Mesodermal cell (in vitro differentiated cells): Measurements from ENCODE around the gene ZNF580.

Source experiments
- H3K27ac ChIP-seq: 2 replicates; pipeline ENCODE4 v1.7.0; 2013; ENCODE audit warnings: mild to moderate bottlenecking, low read depth, low read length, moderate library complexity; ENCODE audit not compliant: severe bottlenecking
- H3K36me3 ChIP-seq: 2 replicates; pipeline ENCODE4 v1.7.1; 2013; ENCODE audit warnings: mild to moderate bottlenecking, low read length, moderate library complexity; ENCODE audit not compliant: control insufficient read depth, insufficient read depth
- H3K4me1 ChIP-seq: one replicate; pipeline ENCODE4 v1.7.1; 2013; ENCODE audit warnings: mild to moderate bottlenecking, low read length; ENCODE audit not compliant: insufficient read depth, control insufficient read depth, poor library complexity, severe bottlenecking
- H3K4me3 ChIP-seq: 2 replicates; pipeline ENCODE4 v1.7.0; 2013; ENCODE audit warnings: low read length, control low read depth, mild to moderate bottlenecking; ENCODE audit not compliant: insufficient read depth, poor library complexity, severe bottlenecking; ENCODE audit errors: extremely low read depth
- H3K9me3 ChIP-seq: 2 replicates; pipeline ENCODE4 v1.7.1; 2013; ENCODE audit warnings: mild to moderate bottlenecking, low read length, moderate library complexity; ENCODE audit not compliant: control insufficient read depth
- WGBS, 2 experiments: methylation state at CpG; one replicate each; pipeline ENCODE4 v1.1.5; 2013; ENCODE audit warnings: missing lambda C conversion rate in 2 of 2; ENCODE audit not compliant: insufficient coverage in 2 of 2; 5-methylcytosine and 5-hydroxymethylcytosine counted together

The ZNF580 gene

DNA sequence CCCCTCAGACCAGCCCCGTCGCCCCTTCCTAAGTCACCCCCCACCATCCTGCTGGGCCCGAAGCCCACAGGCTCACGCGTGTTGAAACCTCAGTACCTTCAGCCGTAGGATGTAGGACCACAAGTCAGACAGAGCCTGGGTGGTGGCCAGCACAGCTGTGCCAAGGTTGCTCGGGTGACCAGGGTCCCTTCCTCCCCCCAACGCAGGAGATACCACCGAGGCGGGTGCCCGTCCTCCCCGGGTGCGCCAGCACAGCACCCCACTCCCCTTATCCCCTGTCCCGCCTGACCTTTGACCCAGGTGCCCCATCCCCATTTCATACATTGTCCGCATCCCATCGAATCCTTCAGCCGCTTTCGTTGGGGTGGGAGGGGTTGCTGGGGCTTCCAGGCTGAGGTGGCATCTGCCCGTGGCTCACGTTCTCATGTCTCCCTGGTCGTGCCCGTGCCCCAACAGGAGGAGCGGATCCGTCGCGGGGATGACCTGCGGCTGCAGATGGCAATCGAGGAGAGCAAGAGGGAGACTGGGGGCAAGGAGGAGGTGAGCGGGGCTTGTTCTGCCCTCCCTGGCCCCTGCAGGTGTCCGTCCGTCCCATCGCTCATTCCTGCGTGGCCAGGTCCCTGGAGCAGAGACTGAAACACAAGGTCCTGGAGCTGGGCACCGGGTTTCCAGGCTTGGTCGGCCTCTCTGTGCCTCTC, 48.8 kb downstream of the ZNF580 start:
- H3K9me3 ChIP-seq = no peaks in the 10 kb centered on the region
- H3K4me1 ChIP-seq = no peaks in the 10 kb centered on the region
- no peak overlapping the region for H3K4me3 ChIP-seq
- peaks cover 82% of the 10 kb centered on the region for H3K36me3 ChIP-seq
- WGBS, 2 experiments = 96 to 97% methylated on average over 25 to 30 of the region's 35 CpGs
- no peak overlapping the region for H3K27ac ChIP-seq

DNA sequence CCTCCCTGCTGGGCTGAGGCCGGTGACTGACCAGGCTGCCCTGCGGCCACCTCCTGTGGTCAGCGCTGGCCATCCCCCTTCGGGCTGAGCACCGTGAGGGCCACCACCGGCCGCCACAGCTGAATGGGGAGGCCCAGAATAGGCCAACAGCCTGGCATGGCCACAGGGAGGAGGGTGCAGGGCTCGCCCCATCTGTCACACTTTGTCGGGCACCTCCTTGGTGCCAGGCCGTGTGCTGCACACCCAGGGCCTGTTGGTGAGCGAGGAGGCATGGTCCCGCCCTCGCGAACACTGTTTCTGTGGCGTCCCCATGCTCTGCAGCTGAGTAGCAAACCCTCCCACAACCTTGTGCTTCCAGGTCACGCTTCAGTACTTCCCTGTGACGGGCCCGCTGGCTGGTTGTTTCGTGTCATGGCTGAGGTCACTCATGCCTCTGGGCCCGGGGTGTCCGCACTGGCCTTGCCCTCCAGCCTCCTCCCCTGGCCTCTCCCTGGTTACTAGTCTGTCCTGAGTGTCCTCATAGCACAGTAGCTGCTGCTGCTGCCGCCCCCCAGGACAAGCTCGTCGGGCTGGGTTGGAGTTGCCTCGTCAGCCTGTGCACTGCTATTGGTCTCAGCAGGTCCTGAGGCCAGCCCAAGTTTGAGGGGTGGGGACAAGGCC, 49.4 kb downstream of the ZNF580 start:
- Histone ChIP-seq H3K27ac (no peak overlapping the region), H3K9me3 (no peaks in the 10 kb centered on the region), H3K4me1 (no peaks in the 10 kb centered on the region), H3K36me3 (peaks cover 82% of the 10 kb centered on the region), H3K4me3 (no peak overlapping the region)
- 95 to 96% methylated on average over 24 to 25 of the region's 25 CpGs for whole genome bisulfite sequencing, 2 experiments

DNA sequence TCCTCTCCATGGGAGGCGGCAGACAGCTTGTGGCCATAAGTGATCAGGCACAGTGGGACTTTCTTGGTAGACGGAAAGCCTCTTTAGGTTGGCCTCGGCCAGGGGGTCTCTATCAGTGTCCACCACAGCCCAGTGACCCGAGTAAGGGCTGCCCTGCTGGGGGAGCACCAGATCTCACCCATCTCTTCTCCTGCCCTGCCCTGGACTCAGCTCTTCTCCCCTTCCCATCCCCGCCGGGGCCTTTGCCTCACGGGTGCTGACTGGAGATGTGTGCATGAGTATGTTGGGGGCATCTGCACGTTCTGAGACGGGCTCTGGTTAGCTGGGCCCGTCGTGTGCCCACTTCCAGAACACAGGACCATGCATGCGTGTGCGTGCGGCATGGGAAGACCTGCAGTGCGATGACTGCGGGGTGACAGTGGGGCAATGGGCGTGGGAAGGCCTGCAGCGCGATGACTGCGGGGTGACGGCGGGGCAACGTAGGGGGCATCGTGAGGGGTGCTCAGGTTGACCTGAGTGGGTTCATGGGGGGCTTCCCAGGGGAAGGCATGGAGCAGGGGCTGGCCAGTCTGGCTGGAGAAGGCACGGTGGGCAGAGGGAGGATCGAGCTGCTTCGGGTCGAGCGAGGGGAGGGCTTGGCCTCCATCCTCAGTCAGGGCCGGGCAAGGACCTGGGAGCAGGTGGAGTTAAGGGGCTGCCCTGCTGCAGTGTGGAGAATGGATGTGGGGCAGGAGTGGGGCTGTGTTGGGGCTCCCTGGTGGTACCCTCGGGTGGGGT, 50.2 kb downstream of the ZNF580 start:
- 91 to 97% methylated on average over 21 to 29 of the region's 31 CpGs for WGBS, 2 experiments
- no peaks in the 10 kb centered on the region for H3K9me3 ChIP-seq
- H3K4me3 ChIP-seq = no peak overlapping the region
- peaks cover 81% of the 10 kb centered on the region for H3K36me3 ChIP-seq
- H3K4me1 ChIP-seq = no peaks in the 10 kb centered on the region
- H3K27ac ChIP-seq = no peak overlapping the region

DNA sequence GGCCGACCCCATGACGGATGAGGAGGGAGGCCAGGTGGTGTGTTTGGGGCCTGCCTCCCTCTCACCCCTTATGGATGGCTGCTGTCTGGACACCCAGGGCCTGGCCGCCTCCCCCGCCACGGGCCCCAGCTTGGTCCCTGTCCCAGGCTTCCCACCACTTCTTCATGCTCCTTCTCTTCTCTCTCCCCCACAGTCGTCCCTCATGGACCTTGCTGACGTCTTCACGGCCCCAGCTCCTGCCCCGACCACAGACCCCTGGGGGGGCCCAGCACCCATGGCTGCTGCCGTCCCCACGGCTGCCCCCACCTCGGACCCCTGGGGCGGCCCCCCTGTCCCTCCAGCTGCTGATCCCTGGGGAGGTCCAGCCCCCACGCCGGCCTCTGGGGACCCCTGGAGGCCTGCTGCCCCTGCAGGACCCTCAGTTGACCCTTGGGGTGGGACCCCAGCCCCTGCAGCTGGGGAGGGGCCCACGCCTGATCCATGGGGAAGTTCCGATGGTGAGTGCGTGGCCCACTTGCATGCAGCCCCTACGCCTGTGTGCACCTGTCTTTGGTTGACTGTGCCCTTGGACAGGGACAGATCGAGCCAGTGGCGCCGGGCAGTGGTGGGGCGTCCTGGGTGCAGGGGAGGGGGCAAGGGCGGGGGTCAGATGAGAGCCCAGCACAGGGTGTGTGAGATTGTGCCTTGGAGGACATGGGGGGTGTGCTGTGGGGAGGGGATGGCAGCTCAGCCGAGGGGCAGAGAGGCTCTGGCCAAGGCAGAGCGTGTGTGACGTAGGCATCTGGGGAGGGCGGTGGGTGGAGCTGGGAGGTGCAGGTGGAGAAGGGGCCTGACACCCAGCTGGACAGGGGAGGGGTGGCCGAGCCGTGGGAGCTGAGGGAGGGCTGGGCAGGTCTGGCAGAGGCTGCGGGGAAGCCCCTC, 51.0 kb downstream of the ZNF580 start:
- no peaks in the 10 kb centered on the region for H3K9me3 ChIP-seq
- H3K4me1 ChIP-seq = no peaks in the 10 kb centered on the region
- peaks cover 90% of the 10 kb centered on the region for H3K36me3 ChIP-seq
- 95 to 97% methylated on average over 20 to 27 of the region's 31 CpGs for WGBS, 2 experiments
- H3K27ac ChIP-seq = no peak overlapping the region
- H3K4me3 ChIP-seq = no peak overlapping the region

DNA sequence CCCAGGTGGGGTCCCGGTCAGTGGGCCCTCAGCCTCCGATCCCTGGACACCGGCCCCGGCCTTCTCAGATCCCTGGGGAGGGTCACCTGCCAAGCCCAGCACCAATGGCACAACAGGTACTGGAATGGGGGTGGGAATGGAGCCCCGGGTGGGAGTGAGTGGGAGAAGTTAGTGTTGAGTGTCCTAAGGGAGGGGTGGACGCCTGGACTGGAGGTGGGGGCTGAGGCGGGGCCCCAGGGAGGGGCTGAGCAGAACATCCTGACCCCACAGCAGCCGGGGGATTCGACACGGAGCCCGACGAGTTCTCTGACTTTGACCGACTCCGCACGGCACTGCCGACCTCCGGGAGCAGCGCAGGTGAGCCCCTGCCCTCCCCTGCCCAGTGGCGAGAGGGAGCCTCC, 51.9 kb downstream of the ZNF580 start:
- Histone ChIP-seq H3K4me1 (no peaks in the 10 kb centered on the region), H3K4me3 (no peak overlapping the region), H3K9me3 (no peaks in the 10 kb centered on the region), H3K36me3 (peaks cover 93% of the 10 kb centered on the region), H3K27ac (no peak overlapping the region)
- 98% methylated on average over 16 to 17 of the region's 19 CpGs for WGBS, 2 experiments
